GM18498 (cell line): Measurements from ENCODE around the gene NOTCH3.

Experiments
- ATAC-seq: cut with Tn5 transposase; IDR thresholded peaks from one replicate; pipeline ENCODE4 v1.9.1; 2021; ENCODE audit warnings: mild to moderate bottlenecking, moderate library complexity; ENCODE audit not compliant: unreplicated experiment

Gene NOTCH3

DNA sequence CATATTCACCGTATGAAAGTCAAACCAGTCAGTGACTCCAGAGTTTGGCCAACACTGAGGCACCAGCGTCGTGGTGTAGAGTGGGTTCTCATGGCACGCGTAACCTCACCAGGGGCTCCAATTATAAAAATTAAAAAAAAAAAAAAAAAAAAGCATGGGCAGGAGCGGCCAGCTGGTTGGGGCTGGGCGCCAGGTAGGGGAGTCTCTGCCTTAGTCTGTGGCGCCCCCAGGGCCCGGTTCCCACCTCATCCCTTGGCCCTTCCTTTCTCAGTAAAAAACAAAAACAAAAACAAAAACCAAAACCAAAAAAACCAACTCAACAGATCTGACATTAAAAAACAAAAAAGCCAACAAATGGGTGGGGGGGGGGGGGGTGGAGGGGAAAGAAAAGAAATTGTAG is 36.1 kb upstream of the NOTCH3 start:
- ATAC-seq, result no peak

DNA sequence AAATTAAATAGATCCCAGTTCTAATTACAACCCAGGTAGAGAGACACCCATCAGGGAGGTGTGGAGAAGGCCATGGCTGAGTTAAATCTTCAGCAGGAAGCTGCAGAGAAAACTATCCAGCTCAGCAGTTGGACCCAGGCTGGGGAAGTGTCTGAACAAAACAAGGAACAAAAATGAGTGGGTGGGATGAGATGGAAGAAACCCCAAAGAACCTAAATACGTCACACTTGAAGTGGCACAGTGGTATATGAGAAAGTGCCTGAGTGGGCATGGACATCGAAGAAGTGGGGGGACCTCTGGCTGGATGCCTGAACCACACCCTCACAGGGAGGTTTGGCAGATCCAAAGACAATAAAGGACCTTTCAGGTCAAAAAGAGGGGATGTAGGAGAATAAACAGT is 35.0 kb upstream of the NOTCH3 start:
- no peak for ATAC-seq

DNA sequence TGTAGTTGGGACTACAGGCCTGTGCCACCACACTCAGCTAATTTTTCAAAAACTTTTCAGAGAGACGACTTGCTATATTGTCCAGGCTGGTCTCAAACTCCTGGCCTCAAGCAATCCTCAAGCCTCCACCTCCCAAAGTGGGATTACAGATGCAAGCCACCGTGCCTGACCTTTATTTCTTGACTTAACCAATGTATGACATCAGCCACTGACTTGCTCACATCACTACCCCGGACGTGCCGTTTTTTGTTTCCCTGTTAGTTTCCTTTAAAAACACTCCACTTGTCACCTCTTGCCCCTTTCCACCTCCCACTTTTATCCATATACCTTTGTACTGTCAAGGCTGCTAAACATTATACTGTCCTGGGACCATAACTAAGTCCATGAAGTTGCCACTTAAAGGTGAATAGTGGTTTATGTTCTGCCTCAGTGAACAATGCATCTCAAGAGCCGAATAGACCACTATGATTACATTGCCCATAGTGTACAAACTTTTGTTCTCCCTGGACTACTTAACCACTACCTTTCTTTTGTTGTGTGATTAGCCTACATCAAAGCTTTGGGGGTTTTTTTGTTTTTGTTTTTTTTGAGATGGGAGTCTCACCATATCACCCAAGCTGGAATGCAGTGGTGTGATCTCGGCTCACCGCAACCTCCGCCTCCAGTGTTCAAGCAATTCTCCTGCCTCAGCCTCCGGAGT is 33.8 kb upstream of the NOTCH3 start:
- no peak for ATAC-seq

DNA sequence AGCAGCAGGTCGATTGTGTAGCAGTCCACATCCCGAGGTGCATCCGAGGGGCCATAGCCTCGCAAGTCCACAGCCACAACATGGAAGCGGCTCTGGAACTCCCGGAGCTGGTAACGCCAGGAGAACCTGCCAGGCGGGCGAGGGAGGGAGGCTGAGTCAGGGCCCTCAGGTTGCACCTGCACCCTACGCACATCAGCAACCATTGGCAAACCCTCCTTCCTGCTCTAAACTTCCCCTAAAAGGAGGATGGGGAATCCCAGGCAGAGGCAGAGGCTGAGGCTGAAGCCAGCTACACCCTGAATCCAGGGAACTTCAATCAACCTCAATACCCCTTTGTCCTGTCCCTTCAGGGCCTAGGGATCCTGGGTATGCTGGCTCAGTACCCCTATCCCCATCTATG is 30.5 kb upstream of the NOTCH3 start:
- ATAC-seq, result no peak

DNA sequence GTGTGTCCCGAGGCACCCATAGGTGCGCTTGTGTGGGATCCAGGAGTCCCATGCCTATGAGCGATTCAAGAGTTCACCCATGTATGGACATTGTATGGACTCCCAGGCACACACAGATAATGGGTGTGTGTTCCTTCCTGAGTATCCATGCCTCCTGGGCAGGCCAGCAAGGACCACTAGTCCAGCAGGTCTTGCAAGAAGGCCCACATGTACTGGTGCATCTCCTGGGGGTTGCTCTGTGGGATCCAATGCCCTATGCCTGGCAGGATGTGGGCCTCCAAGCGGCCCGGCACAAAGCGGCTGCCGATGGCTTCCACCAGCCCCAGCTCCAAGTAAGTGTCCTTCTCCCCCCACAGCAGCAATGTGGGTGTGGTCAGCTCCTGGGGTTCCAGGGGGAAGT is 26.5 kb upstream of the NOTCH3 start:
- no peak for ATAC-seq

DNA sequence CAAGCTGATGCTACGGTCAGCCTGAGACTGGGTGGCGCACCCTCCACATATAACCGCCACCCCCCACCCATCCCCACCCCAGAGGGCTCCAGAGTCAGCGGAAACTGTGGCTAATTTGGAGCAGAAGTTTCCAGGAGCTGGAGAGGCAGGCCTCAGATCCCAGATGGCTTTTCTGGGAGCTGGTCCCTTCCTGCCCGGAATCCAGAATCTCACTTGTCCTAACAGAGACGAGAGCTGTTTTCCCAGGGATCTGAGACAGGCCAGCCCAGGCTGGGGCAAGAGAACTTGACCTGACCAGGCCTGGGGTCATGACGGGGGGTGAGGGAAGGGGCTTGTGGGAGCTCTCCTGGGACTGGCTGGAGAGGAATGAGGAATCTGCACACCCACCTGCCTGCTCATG is 25.0 kb upstream of the NOTCH3 start:
- ATAC-seq, result no peak

DNA sequence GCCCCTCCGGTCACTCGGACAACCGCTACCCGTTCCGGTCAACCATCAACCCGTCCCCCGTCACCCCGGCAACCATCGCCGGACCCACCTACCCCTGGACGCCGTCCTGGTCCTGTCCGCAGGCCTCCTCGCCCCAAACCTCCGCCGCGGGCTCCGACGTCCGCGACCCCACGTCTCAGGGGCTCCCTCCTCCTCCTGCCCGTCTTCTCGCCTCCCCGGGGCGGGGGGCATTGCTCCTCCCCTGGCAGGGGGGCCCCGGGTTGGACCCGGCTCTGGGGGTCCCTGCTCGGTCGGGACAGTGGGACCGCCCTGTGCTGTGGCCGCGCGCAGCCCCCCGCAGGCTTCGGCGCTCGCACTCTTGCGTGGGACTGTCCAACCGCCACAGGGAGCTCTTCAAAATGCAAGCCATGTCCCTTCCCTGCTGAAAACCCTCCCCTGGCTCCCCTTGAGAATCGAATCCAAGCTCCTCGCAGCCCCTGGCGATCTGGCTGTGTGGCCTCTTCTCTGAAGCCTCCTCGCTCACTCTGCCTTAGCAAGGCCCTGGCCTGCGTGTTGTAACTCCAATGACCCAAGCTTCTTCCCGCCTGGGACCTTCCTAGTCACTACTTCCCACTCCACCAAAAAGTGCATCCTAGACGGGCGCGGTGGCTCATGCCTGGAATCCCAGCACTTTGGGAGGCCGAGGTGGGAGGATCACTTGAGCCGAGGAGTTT is 23.0 kb upstream of the NOTCH3 start:
- ATAC-seq, result no peak

DNA sequence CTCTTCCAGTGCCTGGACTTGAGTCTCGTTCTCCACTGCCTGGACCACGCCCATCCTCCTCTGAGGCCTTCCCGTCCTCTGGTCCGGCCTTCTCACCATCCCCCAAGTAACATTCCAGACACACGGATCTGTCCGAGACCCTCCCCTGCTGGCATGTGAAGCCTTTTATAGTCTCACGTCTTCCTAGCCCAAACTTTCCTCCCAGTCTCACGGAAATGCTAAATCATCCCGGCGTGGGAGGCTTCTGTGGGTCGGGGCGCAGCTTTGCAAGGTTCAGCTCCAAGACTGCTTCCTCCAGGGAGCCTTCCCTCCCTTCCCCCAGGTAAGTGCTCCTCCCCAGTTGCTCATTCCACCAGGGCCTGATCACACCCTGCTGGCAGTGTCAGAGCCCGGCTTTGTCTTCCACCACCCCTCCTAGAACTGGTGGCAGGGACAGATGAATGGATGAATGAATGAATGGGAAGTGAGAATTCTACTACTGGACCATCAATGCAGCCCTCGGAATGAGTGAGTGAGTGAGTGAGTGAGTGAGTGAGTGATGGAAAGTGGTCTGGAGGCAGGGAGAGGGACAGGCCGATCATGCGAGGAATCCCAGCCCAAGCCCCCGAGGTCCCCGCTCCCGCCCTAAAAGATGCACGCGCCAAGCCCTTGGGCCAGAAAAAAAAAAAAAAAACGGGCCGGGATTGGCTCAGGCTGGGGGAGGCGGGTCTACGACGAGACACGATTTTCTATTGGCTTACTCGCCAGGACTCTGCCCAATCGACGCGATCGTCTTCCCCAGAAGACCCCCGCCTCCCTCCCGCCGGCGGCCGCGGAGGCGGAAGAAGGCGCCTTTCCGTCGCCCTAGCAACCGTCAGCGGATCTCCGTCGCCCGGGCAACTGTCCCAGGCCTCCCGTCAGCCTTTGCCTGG is 22.2 kb upstream of the NOTCH3 start:
- peak; percentile 93 for ATAC-seq

DNA sequence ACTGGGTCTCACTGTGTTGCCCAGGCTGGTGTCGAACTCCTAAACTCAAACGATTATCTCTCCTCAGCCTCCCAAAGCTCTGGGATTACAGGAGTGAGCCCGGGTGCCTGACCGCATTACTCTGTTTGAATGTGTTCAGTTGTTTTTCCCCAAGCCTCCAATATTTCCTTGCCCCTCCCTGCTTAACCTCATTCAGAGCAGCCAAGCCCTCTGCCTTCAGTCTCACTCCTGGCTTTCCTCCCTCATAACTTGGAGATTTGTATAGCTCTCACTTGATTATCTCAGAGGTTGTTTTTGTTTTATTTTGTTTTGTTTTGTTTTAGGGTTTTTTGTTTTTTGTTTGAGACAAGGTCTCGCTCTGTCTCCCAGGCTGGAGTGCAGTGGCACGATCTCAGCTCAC is 20.0 kb upstream of the NOTCH3 start:
- ATAC-seq, result no peak

DNA sequence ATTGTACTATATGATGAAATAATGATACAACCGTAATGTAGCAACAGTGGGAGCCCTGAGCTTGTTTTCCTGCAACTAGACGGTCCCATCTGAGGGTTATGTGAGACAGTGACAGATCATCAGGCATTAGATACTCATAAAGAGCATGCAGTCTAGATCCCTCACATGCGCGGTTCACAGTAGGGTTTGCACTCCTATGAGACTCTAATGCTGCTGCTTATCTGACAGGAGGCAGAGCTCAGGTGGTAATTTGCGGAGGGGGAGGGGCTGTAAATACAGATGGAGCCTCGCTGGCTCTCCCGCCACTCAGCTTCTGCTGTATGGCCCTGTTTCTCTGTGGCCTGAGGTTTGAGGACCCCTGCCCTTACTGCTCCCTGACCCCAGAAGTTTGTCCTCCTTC is 17.7 kb upstream of the NOTCH3 start:
- ATAC-seq, result no peak

DNA sequence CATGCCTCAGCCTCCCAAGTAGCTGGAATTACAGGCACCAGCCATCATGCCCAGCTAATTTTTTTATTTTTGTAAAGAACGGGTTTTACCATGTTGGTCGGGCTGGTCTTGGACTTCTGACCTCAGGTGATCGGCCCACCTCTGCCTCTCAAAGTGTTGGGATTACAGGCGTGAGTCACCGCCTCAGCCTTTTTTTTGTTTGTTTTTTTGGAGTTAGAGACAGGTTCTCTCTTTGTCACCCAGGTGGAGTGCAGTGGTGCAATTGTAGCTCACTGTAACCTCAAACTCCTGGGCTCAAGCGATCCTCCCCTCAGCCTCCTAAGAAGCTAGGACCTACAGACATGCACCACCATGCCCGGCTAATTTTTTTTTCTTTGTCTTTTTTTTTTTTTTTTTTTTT is 15.6 kb upstream of the NOTCH3 start:
- no peak for ATAC-seq

DNA sequence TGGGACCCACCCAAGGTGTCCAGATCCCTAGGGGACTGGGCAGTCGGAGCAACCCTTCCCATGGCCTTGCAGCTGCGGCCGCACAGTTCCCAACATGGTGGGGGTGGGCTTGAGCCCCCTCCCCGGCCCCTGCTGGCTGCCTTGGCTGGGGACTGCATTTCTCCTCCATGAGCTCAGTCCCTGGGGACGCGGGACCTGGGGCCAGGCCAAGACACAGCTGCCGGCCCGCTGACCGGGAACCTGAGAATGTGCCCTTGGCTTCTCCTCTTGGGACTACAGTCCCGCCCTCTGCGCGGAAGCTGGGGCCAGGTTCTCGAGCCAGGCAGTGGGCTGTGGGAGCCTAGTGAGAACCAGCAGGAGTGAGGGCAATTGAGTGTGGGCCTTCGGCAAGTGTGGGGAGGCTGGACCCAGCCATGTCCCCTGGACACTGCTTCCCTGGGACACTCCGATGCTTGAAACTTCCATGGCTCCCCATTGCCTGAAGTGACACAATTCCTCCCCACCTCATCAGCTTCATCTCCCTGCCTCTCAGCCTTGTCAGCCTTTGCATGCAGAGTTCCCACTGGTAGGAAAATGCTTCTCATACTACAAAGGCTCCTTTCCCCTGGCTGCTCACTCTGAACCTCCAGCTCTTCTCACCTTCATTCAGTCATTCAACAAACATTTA is 13.1 kb upstream of the NOTCH3 start:
- ATAC-seq, result no peak

DNA sequence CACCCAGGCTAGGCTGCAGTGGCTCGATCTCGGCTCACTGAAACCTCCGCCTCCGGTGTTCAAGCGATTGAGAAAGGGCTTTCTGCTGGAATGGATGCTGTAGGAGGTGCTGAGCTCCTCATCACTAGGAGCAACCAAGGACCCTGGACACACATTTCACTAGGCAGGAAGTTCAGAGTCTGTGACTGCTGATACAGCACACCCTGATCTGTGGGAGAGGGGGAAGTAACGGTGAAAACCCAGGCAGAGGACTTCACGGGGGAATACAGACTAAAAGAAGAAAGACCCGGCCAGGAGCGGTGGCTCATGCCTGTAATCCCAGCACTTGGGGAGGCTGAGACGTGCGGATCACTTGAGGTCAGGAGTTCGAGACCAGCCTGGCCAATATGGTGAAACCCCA is 11.9 kb upstream of the NOTCH3 start:
- no peak for ATAC-seq

DNA sequence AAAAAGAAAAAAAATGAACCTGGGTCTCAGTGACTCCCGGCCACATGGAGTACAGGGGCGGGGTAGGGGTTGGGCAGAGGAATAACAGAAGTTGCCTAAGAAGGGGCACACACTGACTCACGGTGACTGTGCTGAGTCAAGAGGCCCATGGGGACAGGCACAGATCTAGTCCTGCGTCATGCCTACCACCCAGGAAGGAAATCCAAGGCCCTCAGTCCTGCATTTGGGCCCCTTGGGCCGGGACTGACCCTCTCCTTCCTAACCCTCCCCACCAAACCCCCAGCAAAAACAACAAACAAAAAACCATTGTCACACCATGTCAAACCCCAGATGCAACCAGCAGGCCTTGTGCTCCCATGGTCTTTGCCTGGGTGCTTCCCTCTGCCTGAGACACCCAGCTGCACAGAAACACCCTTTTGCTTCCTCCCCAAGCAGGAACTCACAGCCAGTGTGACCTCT is 9.6 kb upstream of the NOTCH3 start:
- ATAC-seq, result no peak

DNA sequence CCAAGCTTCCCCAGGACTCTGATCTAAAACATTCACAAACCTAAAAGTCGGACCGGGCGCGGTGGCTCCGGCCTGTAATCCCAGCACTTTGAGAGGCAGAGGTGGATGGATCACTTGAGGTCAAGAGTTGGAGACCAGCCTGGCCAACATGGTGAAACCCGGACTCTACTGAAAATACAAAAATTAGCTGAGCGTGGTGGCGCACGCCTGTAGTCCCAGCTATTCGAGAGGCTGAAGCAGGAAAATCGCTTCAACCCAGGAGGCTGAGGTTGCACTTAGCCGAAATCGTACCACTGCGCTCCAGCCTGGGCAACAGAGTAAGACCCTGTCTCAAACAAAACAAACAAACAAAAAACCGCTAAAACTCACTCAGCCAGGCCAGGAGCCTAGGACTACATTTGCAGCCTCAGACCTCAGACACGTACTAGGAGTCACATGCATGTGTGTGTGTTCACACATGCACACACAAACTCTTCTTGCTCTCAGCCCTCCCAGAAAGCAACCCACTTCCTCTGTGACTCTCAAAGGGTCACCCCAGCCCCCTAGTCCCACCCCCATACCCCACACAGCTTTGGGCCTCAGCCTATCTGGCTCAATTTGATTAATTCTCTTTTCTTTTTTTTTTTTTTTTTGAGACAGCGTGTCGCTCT is 704 bp upstream of the NOTCH3 start:
- ATAC-seq, result no peak

DNA sequence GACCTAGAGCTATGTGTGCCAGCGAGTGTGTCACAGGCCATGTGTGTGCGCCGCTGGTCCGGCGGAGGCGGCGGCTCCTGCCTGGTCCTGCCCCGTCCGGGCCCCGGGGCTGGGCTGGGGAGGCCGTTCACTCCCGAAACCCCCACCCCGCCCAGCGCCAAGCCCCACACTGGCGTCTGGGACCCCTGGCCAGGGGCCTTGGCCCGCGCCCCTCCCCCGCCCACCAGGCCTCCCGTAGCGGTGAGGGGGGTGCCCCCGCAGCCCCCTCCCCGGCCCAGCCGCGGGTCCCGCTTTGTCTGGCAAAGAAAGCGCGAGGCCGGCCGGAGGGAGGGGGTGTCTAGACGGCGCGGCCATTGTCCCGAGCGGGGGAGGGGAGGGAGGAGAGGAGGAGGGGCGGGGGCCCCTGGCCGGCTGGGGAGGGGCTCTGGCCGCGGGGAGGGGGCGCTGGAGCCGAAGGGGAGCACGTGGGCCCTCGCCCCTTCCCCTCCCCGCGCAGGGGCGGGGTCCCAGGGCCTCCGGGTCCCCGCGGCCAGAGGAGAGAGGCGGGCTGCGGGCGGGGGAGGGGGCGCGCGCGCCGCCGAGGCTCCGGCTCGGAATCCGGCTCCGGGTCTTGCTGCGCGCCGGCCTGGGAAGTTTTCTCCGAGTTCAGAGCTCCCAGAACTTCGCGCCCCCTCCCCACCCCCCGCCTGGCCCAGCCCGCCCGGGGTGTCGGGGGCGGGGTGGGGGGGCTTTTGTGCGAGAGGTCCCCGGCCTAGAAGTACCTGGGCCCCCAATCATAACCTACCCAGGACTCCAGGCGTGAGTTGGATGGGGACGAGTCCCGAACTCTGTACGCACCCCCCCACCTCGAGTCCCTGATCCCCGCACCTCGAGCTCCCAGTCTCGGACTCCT is 888 bp downstream of the NOTCH3 start:
- ATAC-seq, result no peak

DNA sequence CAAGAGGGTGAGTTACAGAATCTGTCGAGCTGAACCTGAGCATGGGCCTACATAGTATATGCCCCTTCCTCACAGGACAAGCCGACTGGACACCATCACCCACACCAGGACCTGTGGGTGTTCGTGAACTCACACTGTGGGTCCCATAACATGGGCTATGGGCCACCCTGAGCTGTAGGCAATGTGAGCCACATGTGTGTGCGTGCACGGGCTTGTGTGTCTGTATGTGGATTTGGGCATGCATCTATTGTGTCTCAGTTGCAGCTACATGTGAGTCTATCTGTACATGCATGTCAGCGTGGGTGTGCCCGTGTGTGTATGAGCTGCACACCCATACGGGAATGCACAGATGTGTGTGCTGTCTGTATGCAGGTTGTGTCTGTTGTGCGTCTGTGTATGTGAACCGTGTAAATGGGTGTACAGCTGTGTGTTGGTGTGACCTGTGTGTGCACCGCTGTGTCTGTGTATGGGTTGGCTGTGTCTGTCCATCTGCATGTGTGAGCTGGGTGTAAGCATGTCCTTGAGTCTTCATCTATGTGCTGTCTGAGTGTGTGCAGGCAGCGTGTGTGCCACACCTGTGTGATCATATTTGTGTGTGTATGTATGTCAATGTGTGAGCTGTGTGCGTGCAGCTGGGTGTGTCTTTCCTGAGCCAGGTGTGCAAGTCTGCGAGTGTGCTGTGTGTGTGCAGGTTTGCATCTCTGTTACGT is 1.7 kb downstream of the NOTCH3 start:
- ATAC-seq, result no peak

DNA sequence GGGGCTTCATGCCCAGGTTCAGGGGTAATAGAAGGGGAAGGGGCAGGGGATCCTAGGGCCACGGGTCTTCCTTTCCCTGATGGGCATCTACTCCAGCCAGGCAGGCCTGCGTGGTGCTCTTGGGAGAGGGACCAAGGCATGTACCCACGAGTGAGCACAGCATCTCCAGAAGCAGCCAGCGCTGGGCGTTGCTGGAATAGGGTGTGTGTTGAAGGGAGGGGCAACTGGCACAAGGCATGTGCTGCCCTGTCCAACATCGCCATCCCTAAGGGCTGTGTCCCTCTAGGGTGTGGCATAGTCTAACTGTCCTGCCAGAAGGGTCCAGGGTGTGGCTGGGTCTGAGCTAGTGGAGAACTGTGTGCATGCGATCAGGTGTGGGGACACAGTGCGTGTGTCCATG is 2.9 kb downstream of the NOTCH3 start:
- ATAC-seq, result no peak
